ENCODE data around the gene PRR12.

DNA sequence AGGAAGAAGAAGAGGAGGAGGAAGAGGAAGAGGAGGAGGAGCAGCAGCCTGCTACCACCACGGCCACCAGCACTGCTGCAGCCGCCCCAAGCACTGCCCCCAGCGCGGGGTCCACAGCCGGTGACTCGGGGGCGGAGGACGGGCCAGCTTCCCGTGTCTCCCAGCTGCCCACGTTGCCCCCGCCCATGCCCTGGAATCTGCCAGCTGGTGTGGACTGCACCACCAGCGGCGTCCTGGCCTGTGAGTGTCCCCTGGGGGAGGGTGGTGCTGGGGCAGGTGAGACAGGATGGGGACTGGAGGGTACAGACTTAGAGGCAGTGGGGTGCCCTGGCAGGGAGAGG, 62.5 kb downstream of the PRR12 start:
- TF ChIP-seq, protein P1, sequence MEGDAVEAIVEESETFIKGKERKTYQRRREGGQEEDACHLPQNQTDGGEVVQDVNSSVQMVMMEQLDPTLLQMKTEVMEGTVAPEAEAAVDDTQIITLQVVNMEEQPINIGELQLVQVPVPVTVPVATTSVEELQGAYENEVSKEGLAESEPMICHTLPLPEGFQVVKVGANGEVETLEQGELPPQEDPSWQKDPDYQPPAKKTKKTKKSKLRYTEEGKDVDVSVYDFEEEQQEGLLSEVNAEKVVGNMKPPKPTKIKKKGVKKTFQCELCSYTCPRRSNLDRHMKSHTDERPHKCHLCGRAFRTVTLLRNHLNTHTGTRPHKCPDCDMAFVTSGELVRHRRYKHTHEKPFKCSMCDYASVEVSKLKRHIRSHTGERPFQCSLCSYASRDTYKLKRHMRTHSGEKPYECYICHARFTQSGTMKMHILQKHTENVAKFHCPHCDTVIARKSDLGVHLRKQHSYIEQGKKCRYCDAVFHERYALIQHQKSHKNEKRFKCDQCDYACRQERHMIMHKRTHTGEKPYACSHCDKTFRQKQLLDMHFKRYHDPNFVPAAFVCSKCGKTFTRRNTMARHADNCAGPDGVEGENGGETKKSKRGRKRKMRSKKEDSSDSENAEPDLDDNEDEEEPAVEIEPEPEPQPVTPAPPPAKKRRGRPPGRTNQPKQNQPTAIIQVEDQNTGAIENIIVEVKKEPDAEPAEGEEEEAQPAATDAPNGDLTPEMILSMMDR (IDR thresholded peaks at IDR 0.05), result no peak
- TF ChIP-seq POLR2A (IDR thresholded peaks at IDR 0.05), result no peak

All from vagina (tissue), 2 donors.